ENCODE data around the gene MOB1B. TPM values are rescaled to one million over a fixed set of nuclear protein-coding genes. Genes with fewer than 3 reads are reported as not detected.

MOB1B gene
- total RNA-seq, 1 donor from 2014 or later: 20.3 TPM

DNA sequence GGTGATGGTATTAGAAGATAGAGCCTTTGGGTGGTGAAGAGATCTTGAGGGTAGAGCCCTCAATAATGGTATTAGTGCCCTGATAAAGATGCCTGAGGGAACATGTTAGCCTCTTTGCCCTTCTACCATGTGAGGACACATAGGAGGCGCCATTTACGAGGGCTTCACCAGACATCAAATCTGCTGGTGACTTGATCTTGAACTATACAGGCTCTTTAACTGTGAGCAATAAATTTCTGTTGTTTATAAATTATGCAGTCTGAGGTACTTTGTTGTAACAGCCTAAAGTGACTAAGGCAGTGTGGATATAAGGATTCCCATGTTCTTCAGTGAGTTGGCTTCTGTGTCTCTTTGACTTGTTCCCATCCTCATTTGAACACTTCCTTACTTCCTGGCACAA is 11.8 kb downstream of the MOB1B start:
- DNase-seq (ENCODE audit: low spot score): no peak

DNA sequence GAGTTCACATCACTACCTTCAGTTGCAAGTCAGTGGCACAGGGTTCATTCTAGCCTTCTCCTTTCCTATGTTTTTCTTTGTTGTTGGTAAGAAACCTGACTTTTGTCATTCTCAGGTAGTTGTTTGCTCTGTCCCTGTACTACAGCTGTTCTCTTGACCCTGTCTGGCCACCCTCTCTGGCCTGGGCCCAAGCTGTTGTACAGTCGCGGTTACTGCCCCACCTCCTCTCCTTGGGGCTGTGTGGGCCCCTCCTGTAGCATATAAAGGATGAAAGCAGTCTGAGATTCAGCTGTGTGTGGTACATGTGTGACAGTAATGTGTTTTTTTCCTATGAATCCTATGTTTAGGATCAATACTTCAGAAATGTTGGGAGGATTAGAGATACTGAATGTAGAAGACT is 12.5 kb downstream of the MOB1B start:
- DNase-seq (ENCODE audit: low spot score): no peak

DNA sequence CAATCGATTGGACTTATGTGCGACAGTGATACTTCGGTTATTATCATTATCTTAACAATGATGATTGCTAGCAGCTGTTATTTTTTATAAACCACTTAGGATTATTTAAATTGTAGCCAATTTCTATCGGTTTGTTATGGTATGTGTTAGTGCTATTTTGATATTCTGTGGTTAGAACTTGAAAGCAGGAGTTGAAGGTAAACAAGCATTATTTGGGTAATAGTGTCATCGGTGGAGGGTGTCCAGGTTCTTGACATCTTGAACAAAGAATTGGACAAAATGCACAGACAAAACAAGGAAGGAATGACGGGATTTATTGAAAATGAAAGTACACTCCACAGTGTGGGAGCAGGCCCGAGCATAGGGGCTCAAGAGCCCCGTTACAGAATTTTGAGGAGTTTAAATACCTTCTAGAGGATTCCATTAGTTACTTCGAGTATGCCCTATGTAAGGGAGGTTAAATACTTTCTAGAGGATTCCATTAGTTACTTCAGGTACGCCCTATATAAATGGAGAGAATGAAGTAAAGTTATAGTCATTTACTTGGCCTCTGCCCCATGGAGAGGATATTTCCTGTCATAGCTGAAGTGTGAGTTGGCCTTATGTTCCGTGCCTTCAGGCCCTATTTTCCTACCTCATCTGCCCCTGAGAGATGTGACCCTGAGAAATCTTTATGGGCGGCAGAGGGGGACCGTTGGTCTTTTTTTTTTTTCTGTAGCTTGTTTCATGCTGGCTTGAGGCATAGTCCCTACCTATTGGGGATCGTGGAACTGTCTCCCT is 13.1 kb downstream of the MOB1B start:
- DNase-seq (ENCODE audit: low spot score): no peak

GRCh38 chr4:70915874-70916559 is 13.8 kb downstream of the MOB1B start:
- DNase-seq (ENCODE audit: low spot score): no peak

GRCh38 chr4:70920592-70920991 is 18.4 kb downstream of the MOB1B start:
- DNase-seq (ENCODE audit: low spot score): no peak

DNA sequence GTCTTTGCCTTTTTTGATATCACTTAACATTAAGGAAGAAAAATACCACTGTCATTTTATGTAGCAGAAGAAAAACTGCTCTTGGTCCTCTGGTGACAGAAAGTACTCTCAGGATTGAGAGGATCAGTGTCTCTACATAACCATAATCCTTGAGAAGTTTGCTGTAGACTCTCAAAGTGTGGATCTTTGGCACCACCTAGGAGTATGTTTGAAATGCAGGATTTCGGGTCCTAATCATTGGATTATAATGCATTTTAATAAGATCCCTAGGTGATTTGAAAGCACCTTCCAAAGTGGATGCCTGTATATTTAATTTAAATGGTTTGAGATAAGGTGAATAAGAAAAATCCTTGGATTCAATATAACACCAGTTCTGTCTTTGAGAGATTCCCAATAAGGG is 23.2 kb downstream of the MOB1B start:
- DNase-seq (ENCODE audit: low spot score): no peak

DNA sequence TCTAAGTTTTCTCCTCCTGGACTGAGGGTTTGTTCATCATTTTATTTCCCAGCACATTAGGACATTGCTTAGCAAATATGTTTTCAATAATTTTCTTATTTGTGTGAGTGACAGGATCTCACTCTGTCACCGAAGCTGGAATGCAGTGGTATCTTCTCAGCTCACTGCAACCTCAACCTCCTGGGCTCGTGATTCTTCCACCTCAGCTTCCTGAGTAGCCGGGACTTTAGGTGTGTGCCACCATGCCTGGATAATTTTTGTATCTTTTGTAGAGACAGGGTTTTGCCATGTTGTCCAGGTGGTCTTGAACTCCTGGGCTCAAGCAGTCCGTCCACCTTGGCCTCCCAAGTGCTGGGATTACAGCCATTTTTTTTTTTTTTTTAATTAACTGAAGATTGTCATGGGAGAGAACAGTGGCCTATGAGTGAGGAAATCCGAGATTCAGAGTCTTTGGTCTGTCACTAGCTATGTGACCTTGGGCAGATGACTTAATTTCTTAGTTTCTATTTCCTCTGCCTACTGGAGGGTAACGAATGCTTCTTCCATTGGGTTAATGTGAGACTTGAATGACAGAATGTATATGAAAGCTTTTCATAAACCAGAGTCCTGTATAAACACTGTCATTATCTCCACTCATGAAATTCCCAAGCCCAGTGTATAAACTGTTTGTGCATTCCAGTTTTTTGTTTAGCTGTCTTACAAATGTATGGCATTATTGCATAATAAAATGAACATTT is 23.9 kb downstream of the MOB1B start:
- no peak for DNase-seq (ENCODE audit: low spot score)

- DNase-seq (ENCODE audit: low spot score): no peak
These were observed 25.5 kb downstream of the MOB1B start for GRCh38 chr4:70927502-70928137.

DNA sequence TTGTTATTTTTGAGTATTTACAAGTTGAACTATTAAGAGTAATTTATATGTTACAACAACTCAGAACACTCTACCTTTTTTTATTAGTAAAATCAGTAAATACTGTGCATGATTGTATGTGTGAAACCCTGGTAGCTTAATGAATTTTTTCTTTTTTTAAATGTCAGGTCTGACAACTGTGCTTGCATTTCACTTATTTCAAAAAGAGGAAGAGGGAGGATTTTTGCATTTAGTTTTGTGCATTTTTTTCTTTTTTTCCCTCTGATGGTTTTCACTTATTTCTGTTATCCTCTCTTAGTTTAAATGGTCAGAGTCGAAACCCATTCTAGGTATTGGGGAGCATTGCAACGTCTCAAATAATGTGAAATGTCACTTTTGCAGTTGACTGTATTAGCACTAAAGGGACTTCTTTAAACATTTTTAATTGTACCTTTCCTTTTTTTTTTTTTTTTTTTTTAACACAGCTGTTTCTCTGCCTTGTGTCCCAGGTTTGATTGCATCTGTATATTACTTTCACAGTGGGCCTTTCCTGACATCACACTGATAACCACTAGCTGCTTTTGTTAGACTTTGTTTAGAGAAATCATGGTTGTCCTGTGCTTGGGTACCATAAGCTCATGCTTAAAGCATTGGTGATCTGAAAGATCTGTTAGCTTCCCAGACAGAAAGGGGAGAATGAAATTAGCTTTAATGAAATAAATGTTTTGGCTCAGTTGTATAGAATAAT is 28.5 kb downstream of the MOB1B start:
- DNase-seq (ENCODE audit: low spot score): no peak

DNA sequence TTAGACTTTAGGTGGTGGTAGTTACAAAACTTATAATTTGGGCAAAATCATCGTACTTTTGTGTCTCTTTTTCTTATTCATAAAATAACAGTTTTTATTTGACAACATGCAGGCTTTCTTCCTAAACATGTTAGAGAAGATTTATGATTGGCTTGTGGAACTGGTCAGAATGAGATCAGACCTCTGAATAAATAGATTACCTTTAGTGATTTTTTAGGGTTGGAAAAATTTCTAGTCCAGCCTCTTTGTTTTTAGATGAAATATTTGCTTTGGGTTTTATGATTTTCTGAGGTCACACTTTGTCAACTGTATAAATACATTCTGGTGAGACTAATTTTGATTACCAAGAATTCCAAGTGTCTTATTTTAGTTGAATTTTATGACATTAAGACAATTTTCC is 29.2 kb downstream of the MOB1B start:
- DNase-seq (ENCODE audit: low spot score): no peak

- DNase-seq (ENCODE audit: low spot score): no peak
These were observed 30.8 kb downstream of the MOB1B start for GRCh38 chr4:70932984-70933383.

- DNase-seq (ENCODE audit: low spot score): no peak
These were observed 33.0 kb downstream of the MOB1B start for GRCh38 chr4:70935038-70935695.

GRCh38 chr4:70936200-70936787 is 34.1 kb downstream of the MOB1B start:
- no peak for DNase-seq (ENCODE audit: low spot score)

DNA sequence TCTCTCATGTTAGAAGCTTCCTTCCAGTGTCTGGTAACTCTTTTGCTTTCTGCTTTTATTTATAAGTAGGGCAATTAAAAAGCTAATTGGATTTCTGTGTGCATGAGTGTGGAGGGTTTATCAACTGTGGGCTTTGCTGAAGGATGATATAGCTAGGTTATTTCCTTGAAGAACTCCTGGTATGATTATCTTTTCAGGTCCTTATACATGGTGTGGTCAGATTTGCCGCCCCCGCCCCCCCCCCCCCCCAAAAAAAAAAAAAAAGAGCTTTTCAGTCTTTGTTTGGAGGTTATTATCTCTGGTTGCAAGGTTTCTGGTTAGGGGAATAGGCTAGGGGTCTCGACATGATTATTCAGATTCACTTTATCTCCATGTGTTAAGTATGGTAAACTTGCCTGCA is 35.9 kb downstream of the MOB1B start:
- DNase-seq (ENCODE audit: low spot score): no peak

DNA sequence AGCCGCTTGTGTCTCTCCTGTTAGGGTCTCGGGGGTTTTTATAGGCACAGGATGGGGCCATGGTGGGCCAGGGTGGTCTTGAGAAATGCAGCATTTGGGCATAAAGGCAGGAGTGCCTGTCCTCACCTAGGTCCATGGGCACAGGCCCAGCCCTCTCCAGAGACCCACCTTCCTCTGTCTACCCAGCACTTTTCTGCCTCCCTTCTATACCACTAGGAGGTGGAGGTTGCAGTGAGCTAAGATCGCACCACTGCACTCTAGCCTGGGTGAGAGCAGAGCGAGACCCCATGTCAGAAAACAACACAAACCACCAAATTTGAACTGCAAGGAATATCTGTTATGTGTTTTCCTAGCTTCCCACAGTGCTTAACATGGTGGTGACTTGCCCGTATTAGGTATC is 38.0 kb downstream of the MOB1B start:
- DNase-seq (ENCODE audit: low spot score): no peak

GRCh38 chr4:70943114-70943513 is 40.9 kb downstream of the MOB1B start:
- DNase-seq (ENCODE audit: low spot score): no peak

DNA sequence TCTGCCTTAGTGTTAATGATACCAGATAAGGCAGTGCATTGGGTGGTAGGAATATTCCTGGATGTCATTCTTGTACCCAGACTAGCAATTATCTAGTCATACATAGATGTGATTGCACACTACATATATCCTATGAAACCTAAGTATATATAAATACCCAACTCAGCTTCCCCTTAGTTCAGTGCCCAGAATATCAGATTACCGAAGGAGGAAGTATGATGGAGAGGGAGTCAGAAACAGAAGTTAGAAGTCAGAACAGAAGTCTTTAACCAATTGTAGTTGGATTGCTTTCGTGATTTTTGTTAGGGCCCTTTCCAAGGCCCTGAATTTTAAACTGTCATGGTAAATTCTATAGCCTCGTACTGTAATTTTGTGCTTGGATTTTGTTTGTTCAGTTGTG is 42.9 kb downstream of the MOB1B start:
- no peak for DNase-seq (ENCODE audit: low spot score)

- no peak for DNase-seq (ENCODE audit: low spot score)
These were observed 43.4 kb downstream of the MOB1B start for GRCh38 chr4:70945452-70946055.

- no peak for DNase-seq (ENCODE audit: low spot score)
These were observed 44.8 kb downstream of the MOB1B start for GRCh38 chr4:70946939-70947338.
